Measurements from ENCODE around the gene PLEKHO2.

GRCh38 chr15:64878705-64879104, 37.0 kb downstream of the PLEKHO2 start:
- TF ChIP-seq CTCF (conservative IDR thresholded peaks at IDR 0.05) = no peak
- no peak for TF ChIP-seq EZH2 (IDR thresholded peaks at IDR 0.05; ENCODE audit: low read depth)

All from PC-9 (cell line).